CD14-positive monocyte (primary cell): ENCODE results near the gene HSD17B14. TPM values are rescaled to one million over a fixed set of nuclear protein-coding genes. Genes with fewer than 3 reads are reported as not detected.

Experiments
- DNase-seq, 3 donors: peaks; one replicate each; pipeline ENCODE4 v3.0.0-alpha.2; 2011 to 2022
- H2AFZ ChIP-seq: 2 replicates; pipeline ENCODE4 v1.6.0; 2012; ENCODE audit warnings: mild to moderate bottlenecking, low read depth, low read length, inconsistent platforms; ENCODE audit not compliant: insufficient read depth, poor library complexity, severe bottlenecking
- H3K27ac ChIP-seq, 2 donors: 1 replicate in 1 of 2; 2 replicates in 1 of 2; pipeline ENCODE4 v1.5.1; 2012 to 2013; ENCODE audit warnings: low read length in 2 of 2, control low read depth in 1 of 2, inconsistent platforms in 1 of 2, low read depth in 1 of 2, mild to moderate bottlenecking in 1 of 2
- H3K27me3 ChIP-seq, 2 donors: one replicate each; pipeline versions ENCODE4 v1.6.0 to v1.6.1; 2011 to 2013; ENCODE audit warnings: low read length in 2 of 2; ENCODE audit not compliant: control insufficient read depth in 2 of 2, insufficient read depth in 2 of 2
- H3K36me3 ChIP-seq, 2 donors: replicated peaks in 1 of 2; 1 replicate in 1 of 2; 2 replicates in 1 of 2; pipeline versions ENCODE4 v1.5.1 to v1.6.1; 2012 to 2013; ENCODE audit warnings: low read length in 2 of 2, control low read depth in 1 of 2, inconsistent platforms in 1 of 2, mild to moderate bottlenecking in 1 of 2; ENCODE audit not compliant: insufficient read depth in 2 of 2, control insufficient read depth in 1 of 2
- H3K4me1 ChIP-seq, 2 donors: 1 replicate in 1 of 2; 2 replicates in 1 of 2; pipeline versions ENCODE4 v1.5.1 to v1.6.1; 2012 to 2013; ENCODE audit warnings: low read length in 2 of 2, control low read depth in 1 of 2, inconsistent platforms in 1 of 2, mild to moderate bottlenecking in 1 of 2, moderate library complexity in 1 of 2; ENCODE audit not compliant: insufficient read depth in 2 of 2, control insufficient read depth in 1 of 2
- H3K4me2 ChIP-seq: replicated peaks from 2 replicates; pipeline ENCODE3; 2012; ENCODE audit warnings: low read length, moderate library complexity, mild to moderate bottlenecking; ENCODE audit not compliant: poor library complexity, severe bottlenecking; ENCODE audit errors: extremely low read depth
- H3K4me3 ChIP-seq, 3 experiments: fragments of 200-600 bp in 1 of 3; sonication (generic) in 1 of 3; replicated peaks in 1 of 3; 1 replicate in 2 of 3; 2 replicates in 1 of 3; pipeline ENCODE4 v1.5.1; 2011 to 2013; ENCODE audit warnings: low read length in 3 of 3, mild to moderate bottlenecking in 3 of 3, control low read depth in 2 of 3, low read depth in 2 of 3, inconsistent platforms in 1 of 3, moderate library complexity in 1 of 3
- H3K79me2 ChIP-seq: 2 replicates; pipeline ENCODE4 v1.6.0; 2012; ENCODE audit warnings: mild to moderate bottlenecking, control low read depth, inconsistent platforms, low read length, moderate library complexity; ENCODE audit not compliant: insufficient read depth
- H3K9ac ChIP-seq: 2 replicates; pipeline ENCODE4 v1.6.0; 2017; ENCODE audit warnings: low read length, mild to moderate bottlenecking; ENCODE audit not compliant: insufficient read depth, poor library complexity, severe bottlenecking
- H3K9me3 ChIP-seq, 2 donors: replicated peaks in 1 of 2; 1 replicate in 1 of 2; 2 replicates in 1 of 2; pipeline versions ENCODE4 v1.5.1 to v1.6.1; 2012 to 2013; ENCODE audit warnings: low read length in 2 of 2, control low read depth in 1 of 2; ENCODE audit not compliant: control insufficient read depth in 1 of 2, insufficient read depth in 1 of 2
- H4K20me1 ChIP-seq: 2 replicates; pipeline ENCODE4 v1.6.0; 2012; ENCODE audit warnings: mild to moderate bottlenecking, low read length, control low read depth, moderate library complexity; ENCODE audit not compliant: insufficient read depth
- H3K27ac Mint-ChIP-seq, 7 donors: one replicate each; pipeline ENCODE4 v1.8.0; 2020; ENCODE audit warnings: mild to moderate bottlenecking in 7 of 7, mixed read lengths in 7 of 7, moderate library complexity in 6 of 7, inconsistent platforms in 2 of 7
- H3K27me3 Mint-ChIP-seq, 3 donors: one replicate each; pipeline ENCODE4 v1.8.0; 2021 to 2022; ENCODE audit warnings: low read depth in 3 of 3, mild to moderate bottlenecking in 3 of 3, mixed read lengths in 3 of 3, moderate library complexity in 3 of 3, inconsistent platforms in 1 of 3
- H3K36me3 Mint-ChIP-seq, 2 donors: one replicate each; pipeline ENCODE4 v1.8.0; 2020; ENCODE audit warnings: mixed read lengths in 2 of 2, inconsistent platforms in 1 of 2, mild to moderate bottlenecking in 1 of 2
- H3K4me1 Mint-ChIP-seq: one replicate; pipeline ENCODE4 v1.8.0; 2020; ENCODE audit warnings: mild to moderate bottlenecking, mixed read lengths
- H3K4me3 Mint-ChIP-seq, 2 donors: one replicate each; pipeline ENCODE4 v1.8.0; 2020; ENCODE audit warnings: mild to moderate bottlenecking in 2 of 2, mixed read lengths in 2 of 2, moderate library complexity in 1 of 2
- H3K9me3 Mint-ChIP-seq, 7 donors: one replicate each; pipeline ENCODE4 v1.8.0; 2020 to 2022; ENCODE audit warnings: mixed read lengths in 7 of 7, mild to moderate bottlenecking in 6 of 7, moderate library complexity in 6 of 7, inconsistent platforms in 2 of 7
- CTCF ChIP-seq: fragments of 200-600 bp; IDR thresholded peaks from one replicate; pipeline ENCODE4 v1.8.0; 2022; ENCODE audit warnings: antibody characterized with exemption, mild to moderate bottlenecking
- WGBS: methylation state at CpG from one replicate; pipeline ENCODE4 v1.1.5; 2013; ENCODE audit warnings: missing lambda C conversion rate; ENCODE audit not compliant: insufficient coverage; 5-methylcytosine and 5-hydroxymethylcytosine counted together
- intact Hi-C, 2 donors: fragments of 100-400 bp; cut with micrococcal nuclease; formaldehyde crosslinking; loops; one replicate each; pipeline versions ENCODE4 v1.15.0 to v1.15.1; 2023
- polyA plus RNA-seq, 3 donors: library from polyadenylated mRNA; depleted of rRNA in 1 of 3; unstranded in 2 of 3; stranded (reverse) in 1 of 3; fragments of 300-500 nt in 2 of 3; fragments of >200 nt in 1 of 3; fragmentation: Illumina TruSeq in 2 of 3; gene quantifications; 1 replicate in 2 of 3; 2 replicates in 1 of 3; pipeline ENCODE4 v1.2.3, GENCODE V29; 2012 to 2021

The HSD17B14 gene
- polyA plus RNA-seq, 3 donors = not detected

GRCh38 chr19:48842789-48843162, 6.5 kb upstream of the HSD17B14 start:
- intact Hi-C loops = loop anchor here (2.0 kb wide), 2 partner anchors 52 to 54 kb away; no protein-coding TSS in a partner anchor
- Histone ChIP-seq H3K9ac (no peak overlapping the region), H3K9me3 (no peaks in the 10 kb centered on the region), H3K27ac (no peak overlapping the region), H3K4me1 (no peaks in the 10 kb centered on the region), H3K79me2 (no peaks in the 10 kb centered on the region), H3K27me3 (peaks cover 0 to under 1% of the 10 kb centered on the region in 2 donors), H2AFZ (no peak overlapping the region), H3K4me2 (no peak overlapping the region), H3K36me3 (no peaks in the 10 kb centered on the region), H3K4me3 (no peak overlapping the region), H4K20me1 (no peaks in the 10 kb centered on the region)
- no CpG with 5 or more reads among the region's 2 CpGs for WGBS
- DNase-seq = peak; percentile 36 to 60 (median 53)
- peak; percentile 77 for TF ChIP-seq CTCF
- peaks cover 2 to 4% (median 3%) of the 10 kb centered on the region in 3 donors for H3K27me3 Mint-ChIP-seq
- H3K4me1 Mint-ChIP-seq = peaks cover 2% of the 10 kb centered on the region
- no peaks in the 10 kb centered on the region for H3K36me3 Mint-ChIP-seq
- H3K27ac Mint-ChIP-seq = no peak overlapping the region
- no peak overlapping the region for H3K4me3 Mint-ChIP-seq
- H3K9me3 Mint-ChIP-seq = peaks cover 0 to 3% (median 0%) of the 10 kb centered on the region in 7 donors

- peaks cover 8 to 9% of the 10 kb centered on the region in 2 donors for H3K4me1 ChIP-seq
- H3K27me3 ChIP-seq = peaks cover 0 to 13% of the 10 kb centered on the region in 2 donors
- DNase-seq = no peak
- no peaks in the 10 kb centered on the region for H3K79me2 ChIP-seq
- no peak overlapping the region for H3K27ac ChIP-seq
- no peak overlapping the region for H2AFZ ChIP-seq
- no peak overlapping the region for H3K4me2 ChIP-seq
- Mint-ChIP-seq H3K4me1 (peaks cover 8% of the 10 kb centered on the region), H3K27me3 (peaks cover 11 to 13% (median 12%) of the 10 kb centered on the region in 3 donors), H3K4me3 (no peak overlapping the region), H3K36me3 (peaks cover 0 to 3% of the 10 kb centered on the region in 2 donors), H3K27ac (no peak overlapping the region), H3K9me3 (peaks cover 0 to 3% (median 0%) of the 10 kb centered on the region in 7 donors)
- no peaks in the 10 kb centered on the region for H3K36me3 ChIP-seq
- no peak for TF ChIP-seq CTCF
- intact Hi-C loops = no loop called here
- H3K9ac ChIP-seq = no peak overlapping the region
- WGBS = 96% methylated on average over 2 of the region's 6 CpGs
- H3K4me3 ChIP-seq = no peak overlapping the region
- no peaks in the 10 kb centered on the region for H4K20me1 ChIP-seq
- no peaks in the 10 kb centered on the region for H3K9me3 ChIP-seq
These were observed 5.3 kb upstream of the HSD17B14 start for GRCh38 chr19:48841571-48841970.
